H1 (cell line): Measurements from ENCODE around the gene KCTD4. TPM values are rescaled to one million over a fixed set of nuclear protein-coding genes. Genes with fewer than 3 reads are reported as not detected.

ENCODE experiments used
- CTCF ChIA-PET: fragments of 300-600 bp; sonication (Branson Sonifier 250); formaldehyde crosslinking; loops from one replicate; lab custom pipeline; 2021; ENCODE audit not compliant: partially characterized antibody; lab: Charles Lee
- POLR2A ChIA-PET: fragments of 300-600 bp; sonication (Branson Sonifier 250); formaldehyde crosslinking; loops from one replicate; lab custom pipeline; 2021; ENCODE audit warnings: inconsistent platforms; ENCODE audit not compliant: partially characterized antibody; lab: Charles Lee
- DNase-seq, 2 experiments: peaks; one replicate each; pipeline versions ENCODE4 v3.0.0 to v3.0.0-alpha.2; 2010 to 2022; ENCODE audit warnings: low spot score in 2 of 2, low read depth in 1 of 2, mixed read lengths in 1 of 2
- FAIRE-seq: peaks from 2 replicates; lab custom pipeline; 2011; peaks lifted over from hg19 to GRCh38; lab: Jason Lieb, UNC
- H2AFZ ChIP-seq: 2 replicates; pipeline ENCODE4 v1.8.1; 2012; ENCODE audit warnings: low read length, inconsistent platforms
- H2AK5ac ChIP-seq: 2 replicates; pipeline ENCODE4 v1.6.1; 2013; ENCODE audit warnings: low read depth, low read length
- H2BK120ac ChIP-seq: replicated peaks from 2 replicates; pipeline ENCODE3; 2013; ENCODE audit warnings: low read depth, low read length, inconsistent platforms
- H2BK12ac ChIP-seq: 2 replicates; pipeline ENCODE4 v1.6.1; 2013; ENCODE audit warnings: low read depth, low read length
- H2BK15ac ChIP-seq: 2 replicates; pipeline ENCODE4 v1.6.1; 2013; ENCODE audit warnings: low read length
- H2BK20ac ChIP-seq: 2 replicates; pipeline ENCODE4 v1.6.1; 2013; ENCODE audit warnings: low read length
- H2BK5ac ChIP-seq: 2 replicates; pipeline ENCODE4 v1.6.1; 2013; ENCODE audit warnings: low read depth, low read length
- H3K14ac ChIP-seq: 2 replicates; pipeline ENCODE4 v1.6.1; 2013; ENCODE audit warnings: inconsistent platforms; ENCODE audit not compliant: insufficient read length
- H3K18ac ChIP-seq: 2 replicates; pipeline ENCODE4 v1.6.1; 2013; ENCODE audit warnings: low read length; ENCODE audit errors: extremely low read depth
- H3K23ac ChIP-seq: 2 replicates; pipeline ENCODE4 v1.6.1; 2013; ENCODE audit warnings: inconsistent platforms; ENCODE audit not compliant: insufficient read length
- H3K23me2 ChIP-seq: 2 replicates; pipeline ENCODE4 v1.6.1; 2013; ENCODE audit warnings: low read depth, low read length
- H3K27ac ChIP-seq: 2 replicates; pipeline ENCODE4 v1.6.1; 2011; ENCODE audit warnings: low read depth, low read length, inconsistent platforms
- H3K27me3 ChIP-seq, 4 experiments: replicated peaks in 1 of 4; 1 replicate in 1 of 4; 2 replicates in 3 of 4; pipeline versions ENCODE4 v1.6.1 to v1.8.1; 2011 to 2013; ENCODE audit warnings: low read length in 3 of 4, mild to moderate bottlenecking in 3 of 4, inconsistent platforms in 2 of 4, mixed read lengths in 2 of 4, moderate library complexity in 1 of 4; ENCODE audit not compliant: control insufficient read depth in 3 of 4, insufficient read depth in 3 of 4; ENCODE audit errors: extremely low read depth in 1 of 4
- H3K36me3 ChIP-seq, 4 experiments: 2 replicates each; pipeline versions ENCODE4 v1.6.1 to v1.8.1; 2011 to 2013; ENCODE audit warnings: mild to moderate bottlenecking in 4 of 4, low read length in 3 of 4, moderate library complexity in 2 of 4, control low read depth in 1 of 4, inconsistent platforms in 1 of 4; ENCODE audit not compliant: insufficient read depth in 4 of 4, control insufficient read depth in 2 of 4
- H3K4ac ChIP-seq: replicated peaks from 2 replicates; pipeline ENCODE3; 2013; ENCODE audit warnings: low read length, low read depth, mixed read lengths, inconsistent platforms; ENCODE audit not compliant: insufficient read length
- H3K4me1 ChIP-seq, 4 experiments: replicated peaks in 1 of 4; 1 replicate in 1 of 4; 2 replicates in 3 of 4; pipeline versions ENCODE4 v1.6.1 to v1.8.1; 2011 to 2013; ENCODE audit warnings: low read length in 3 of 4, inconsistent platforms in 2 of 4, mixed read lengths in 1 of 4; ENCODE audit not compliant: insufficient read depth in 4 of 4, control insufficient read depth in 3 of 4
- H3K4me2 ChIP-seq, 2 experiments: 2 replicates each; pipeline versions ENCODE4 v1.6.1 to v1.8.1; 2011 to 2013; ENCODE audit warnings: low read depth in 2 of 2, low read length in 2 of 2, control low read depth in 1 of 2, inconsistent platforms in 1 of 2, mild to moderate bottlenecking in 1 of 2; ENCODE audit not compliant: insufficient read depth in 1 of 2
- H3K4me3 ChIP-seq, 4 experiments: fragments of 200-600, 300-600 bp in 1 of 4; sonication (generic), shearing (Covaris generic), sonication (Bioruptor Twin) in 1 of 4; 2 replicates each; pipeline versions ENCODE4 v1.5.1 to v1.8.1; 2011 to 2016; ENCODE audit warnings: low read length in 4 of 4, low read depth in 3 of 4, control low read depth in 2 of 4, inconsistent platforms in 2 of 4, mild to moderate bottlenecking in 2 of 4, mixed read lengths in 1 of 4, moderate library complexity in 1 of 4; ENCODE audit not compliant: insufficient read depth in 2 of 4; ENCODE audit errors: extremely low read depth in 1 of 4
- H3K56ac ChIP-seq: replicated peaks from 2 replicates; pipeline ENCODE3; 2013; ENCODE audit warnings: low read depth, mild to moderate bottlenecking, mixed read lengths, low read length, inconsistent platforms; ENCODE audit not compliant: insufficient read length
- H3K79me1 ChIP-seq: 2 replicates; pipeline ENCODE4 v1.6.1; 2013; ENCODE audit warnings: low read depth, low read length, control low read depth
- H3K79me2 ChIP-seq, 2 experiments: 2 replicates each; pipeline versions ENCODE4 v1.6.1 to v1.8.1; 2012 to 2013; ENCODE audit warnings: low read length in 2 of 2, mild to moderate bottlenecking in 2 of 2, inconsistent platforms in 1 of 2; ENCODE audit not compliant: insufficient read depth in 2 of 2, control insufficient read depth in 1 of 2
- H3K9ac ChIP-seq, 4 experiments: replicated peaks in 1 of 4; 1 replicate in 1 of 4; 2 replicates in 3 of 4; pipeline versions ENCODE4 v1.6.1 to v1.8.1; 2011 to 2013; ENCODE audit warnings: low read depth in 3 of 4, low read length in 3 of 4, control low read depth in 2 of 4, mild to moderate bottlenecking in 2 of 4, moderate library complexity in 2 of 4, inconsistent platforms in 1 of 4; ENCODE audit errors: extremely low read depth in 1 of 4
- H3K9me3 ChIP-seq, 2 experiments: 2 replicates each; pipeline versions ENCODE4 v1.6.1 to v1.8.1; 2012 to 2013; ENCODE audit warnings: mild to moderate bottlenecking in 2 of 2, moderate library complexity in 2 of 2, control low read depth in 1 of 2, inconsistent platforms in 1 of 2, low read depth in 1 of 2, low read length in 1 of 2, mixed read lengths in 1 of 2; ENCODE audit not compliant: insufficient read depth in 2 of 2
- H4K20me1 ChIP-seq, 2 experiments: replicated peaks in 1 of 2; 2 replicates each; pipeline versions ENCODE3 to v1.8.1; 2011 to 2013; ENCODE audit warnings: inconsistent platforms in 2 of 2, low read length in 2 of 2, mild to moderate bottlenecking in 1 of 2; ENCODE audit not compliant: insufficient read depth in 2 of 2, control insufficient read depth in 1 of 2
- H4K5ac ChIP-seq: 2 replicates; pipeline ENCODE4 v1.6.1; 2013; ENCODE audit warnings: low read length, low read depth, mixed read lengths, inconsistent platforms; ENCODE audit not compliant: insufficient read length
- H4K8ac ChIP-seq: 2 replicates; pipeline ENCODE4 v1.8.0; 2013; ENCODE audit warnings: mild to moderate bottlenecking, moderate library complexity, low read length, inconsistent platforms; ENCODE audit not compliant: insufficient read depth; ENCODE audit errors: extremely low read depth
- H4K91ac ChIP-seq: replicated peaks from 2 replicates; pipeline ENCODE3; 2013; ENCODE audit warnings: low read length, mixed read lengths, inconsistent platforms; ENCODE audit not compliant: insufficient read length
- CEBPB ChIP-seq: IDR thresholded peaks from 2 replicates; pipeline ENCODE4 v1.6.1; 2012; ENCODE audit warnings: low read depth, low read length
- FOSL1 ChIP-seq: IDR thresholded peaks from 2 replicates; pipeline ENCODE4 v1.6.1; 2011; ENCODE audit warnings: mild to moderate bottlenecking, low read depth, low read length, moderate library complexity; ENCODE audit not compliant: insufficient read depth
- TAF1 ChIP-seq: IDR thresholded peaks from 2 replicates; pipeline ENCODE4 v1.6.1; 2011; ENCODE audit warnings: mild to moderate bottlenecking, low read depth, low read length
- WGBS, 2 experiments: shearing (Covaris generic) in 1 of 2; methylation state at CpG; one replicate each; pipeline versions ENCODE4 v1.1.6 to v1.1.7; 2013 to 2015; ENCODE audit warnings: low lambda C conversion rate in 2 of 2, mixed read lengths in 2 of 2, inconsistent platforms in 1 of 2, low coverage in 1 of 2, missing lambda C conversion rate in 1 of 2; ENCODE audit not compliant: insufficient replicate concordance in 2 of 2, insufficient coverage in 1 of 2, insufficient read length in 1 of 2; ENCODE audit errors: extremely low coverage in 1 of 2, missing lambda C conversion rate in 1 of 2; 5-methylcytosine and 5-hydroxymethylcytosine counted together
- polyA plus RNA-seq, 7 experiments: library from polyadenylated mRNA; depleted of rRNA in 3 of 7; stranded (reverse) in 5 of 7; unstranded in 2 of 7; fragments of >200 nt in 5 of 7; fragments of 200-250 nt in 2 of 7; gene quantifications; 1 replicate in 5 of 7; 2 replicates in 1 of 7; 4 replicates in 1 of 7; pipeline versions ENCODE4 v1.2.1 to v1.2.3, GENCODE V29; 2011 to 2013; ENCODE audit warnings: missing spikeins in 2 of 7, mixed read lengths in 2 of 7
- total RNA-seq: library from RNA; stranded (reverse); fragmentation: NEBNext Ultra II Directional; extraction: Animal tissue kit (Norgen Biotek cat#: 25700); gene quantifications from 2 replicates; pipeline ENCODE4 v1.2.1, GENCODE V29; 2021
- TF ChIP-seq, protein P1 (sequence below), 3 experiments: IDR thresholded peaks; 1 replicate in 2 of 3; 2 replicates in 1 of 3; pipeline versions ENCODE4 v1.5.1 to v1.6.1; 2011; ENCODE audit warnings: low read length in 3 of 3, mild to moderate bottlenecking in 3 of 3, inconsistent platforms in 2 of 3, low read depth in 1 of 3, moderate library complexity in 1 of 3; ENCODE audit not compliant: insufficient read depth in 1 of 3; ENCODE audit errors: control extremely low read depth in 1 of 3

KCTD4 gene
- total and polyA plus RNA-seq, 2 of the 8 experiments (the other 6 are each of a cell fraction or from before 2014, with no cell fraction given), result not detected

DNA sequence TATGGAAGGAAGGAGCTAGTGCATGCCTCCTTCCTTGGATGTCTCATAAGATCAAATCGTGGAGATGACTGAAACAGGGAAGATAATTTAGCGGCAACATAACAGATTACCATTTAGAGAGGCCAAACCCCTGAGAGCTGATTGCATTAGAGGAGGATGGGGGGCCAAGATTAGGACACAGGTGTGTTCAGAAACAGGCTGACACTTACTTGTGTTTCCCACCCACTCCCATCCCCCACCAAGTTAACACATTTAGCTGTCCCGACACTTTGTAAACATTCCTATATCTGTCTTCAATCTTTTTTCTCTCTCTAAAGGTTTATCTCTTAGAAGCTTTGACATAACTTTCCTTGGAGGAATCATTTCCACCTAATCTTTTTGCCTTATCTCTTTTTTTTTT lies 48.8 kb upstream of the KCTD4 start:
- CTCF ChIA-PET, result interaction anchor here (0.8 to 1.6 kb wide), 4 partner anchors 9 to 203 kb away, joined by 3 to 8 read pairs (median 4); no protein-coding TSS in a partner anchor

More for the DNA sequence above, 48.8 kb upstream of the KCTD4 start:
- Histone ChIP-seq H3K4me3 (no peak overlapping the region), H3K4ac (no peak overlapping the region), H2AFZ (no peak overlapping the region), H3K23me2 (no peaks in the 10 kb centered on the region), H3K79me1 (no peaks in the 10 kb centered on the region), H4K91ac (no peak overlapping the region), H2BK5ac (no peak overlapping the region), H3K27me3 (no peaks in the 10 kb centered on the region), H2BK120ac (no peak overlapping the region), H3K36me3 (peaks cover 0 to 13% (median 0%) of the 10 kb centered on the region in 4 experiments; a peak in 1 of 8 replicates), H4K5ac (no peak overlapping the region), H4K20me1 (no peaks in the 10 kb centered on the region), H3K23ac (no peak overlapping the region), H3K4me2 (no peak overlapping the region), H3K18ac (no peak overlapping the region), H3K4me1 (no peaks in the 10 kb centered on the region), H2BK15ac (no peak overlapping the region), H2BK20ac (no peak overlapping the region)
- FAIRE-seq (no peak), DNase-seq (no peak)
- 84% methylated on average over 3 of the region's 3 CpGs; no CpG with 5 or more reads in 1 of the 2 experiments for WGBS, 2 experiments
- TF ChIP-seq TAF1, result no peak
- TF ChIP-seq, protein P1, sequence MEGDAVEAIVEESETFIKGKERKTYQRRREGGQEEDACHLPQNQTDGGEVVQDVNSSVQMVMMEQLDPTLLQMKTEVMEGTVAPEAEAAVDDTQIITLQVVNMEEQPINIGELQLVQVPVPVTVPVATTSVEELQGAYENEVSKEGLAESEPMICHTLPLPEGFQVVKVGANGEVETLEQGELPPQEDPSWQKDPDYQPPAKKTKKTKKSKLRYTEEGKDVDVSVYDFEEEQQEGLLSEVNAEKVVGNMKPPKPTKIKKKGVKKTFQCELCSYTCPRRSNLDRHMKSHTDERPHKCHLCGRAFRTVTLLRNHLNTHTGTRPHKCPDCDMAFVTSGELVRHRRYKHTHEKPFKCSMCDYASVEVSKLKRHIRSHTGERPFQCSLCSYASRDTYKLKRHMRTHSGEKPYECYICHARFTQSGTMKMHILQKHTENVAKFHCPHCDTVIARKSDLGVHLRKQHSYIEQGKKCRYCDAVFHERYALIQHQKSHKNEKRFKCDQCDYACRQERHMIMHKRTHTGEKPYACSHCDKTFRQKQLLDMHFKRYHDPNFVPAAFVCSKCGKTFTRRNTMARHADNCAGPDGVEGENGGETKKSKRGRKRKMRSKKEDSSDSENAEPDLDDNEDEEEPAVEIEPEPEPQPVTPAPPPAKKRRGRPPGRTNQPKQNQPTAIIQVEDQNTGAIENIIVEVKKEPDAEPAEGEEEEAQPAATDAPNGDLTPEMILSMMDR (IDR thresholded peaks at IDR 0.05; ENCODE audit: control extremely low read depth in 1 of 3, insufficient read depth in 1 of 3, low read depth in 1 of 3, low read length in 3 of 3), result no peak
- no peak for TF ChIP-seq CEBPB
- TF ChIP-seq FOSL1, result no peak
- TF ChIP-seq, all 59 proteins: peak for 0
- H2AK5ac ChIP-seq, result no peak overlapping the region
- H3K9ac ChIP-seq, result no peak overlapping the region
- H3K9me3 ChIP-seq, result no peaks in the 10 kb centered on the region
- H3K14ac ChIP-seq, result no peak overlapping the region
- no peak overlapping the region for H3K56ac ChIP-seq
- no peak overlapping the region for H2BK12ac ChIP-seq
- POLR2A ChIA-PET, result no interaction called here
- H4K8ac ChIP-seq, result no peak overlapping the region
- no peak overlapping the region for H3K27ac ChIP-seq
- H3K79me2 ChIP-seq, result no peaks in the 10 kb centered on the region
